COLO668 (cell line): ENCODE results near the gene PLXNA4.

Source experiments
- DNase-seq: peaks from one replicate; lab custom pipeline; 2025; ENCODE audit not compliant: unreplicated experiment; lab: John Stamatoyannopoulos, UW

PLXNA4 gene

DNA sequence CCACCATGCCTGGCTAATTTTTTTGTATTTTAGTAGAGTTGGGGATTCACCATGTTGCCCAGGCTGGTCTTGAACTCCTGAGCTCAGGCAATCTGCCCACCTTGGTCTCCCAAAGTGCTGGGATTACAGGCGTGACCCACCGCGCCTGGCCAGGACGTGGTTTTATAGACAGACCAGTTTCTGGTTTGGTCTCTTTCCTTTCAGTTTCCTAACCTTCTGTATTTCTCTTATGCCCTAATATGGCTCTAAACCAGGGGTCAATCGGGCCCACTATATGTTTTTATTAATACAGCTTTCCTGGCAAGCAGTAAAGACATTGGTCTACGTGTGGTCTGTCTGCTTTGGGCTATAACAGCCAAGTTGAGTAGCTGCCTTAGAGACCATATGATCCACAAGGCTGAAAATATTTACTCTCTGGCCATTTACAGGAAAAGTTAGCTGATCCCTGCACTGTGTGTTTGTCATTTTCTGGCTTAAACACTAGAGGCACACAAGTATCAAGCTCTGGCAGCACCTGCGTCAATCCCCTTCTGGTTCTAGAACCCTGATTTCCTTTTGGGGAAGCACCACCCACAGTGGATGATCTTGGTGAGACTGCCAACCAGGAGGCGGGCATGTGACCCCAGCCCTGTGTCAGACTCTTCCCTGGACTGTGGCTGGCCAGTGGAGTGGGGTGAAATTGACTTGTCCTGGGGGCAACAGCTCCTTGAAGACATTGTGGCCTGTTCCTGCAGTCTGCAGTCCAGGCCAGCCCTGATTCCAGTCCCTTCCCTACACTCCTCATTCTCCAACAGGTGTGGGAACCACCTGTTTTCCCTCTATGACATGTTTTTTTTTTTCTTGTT, 497.2 kb downstream of the PLXNA4 start:
- DNase-seq: no peak

DNA sequence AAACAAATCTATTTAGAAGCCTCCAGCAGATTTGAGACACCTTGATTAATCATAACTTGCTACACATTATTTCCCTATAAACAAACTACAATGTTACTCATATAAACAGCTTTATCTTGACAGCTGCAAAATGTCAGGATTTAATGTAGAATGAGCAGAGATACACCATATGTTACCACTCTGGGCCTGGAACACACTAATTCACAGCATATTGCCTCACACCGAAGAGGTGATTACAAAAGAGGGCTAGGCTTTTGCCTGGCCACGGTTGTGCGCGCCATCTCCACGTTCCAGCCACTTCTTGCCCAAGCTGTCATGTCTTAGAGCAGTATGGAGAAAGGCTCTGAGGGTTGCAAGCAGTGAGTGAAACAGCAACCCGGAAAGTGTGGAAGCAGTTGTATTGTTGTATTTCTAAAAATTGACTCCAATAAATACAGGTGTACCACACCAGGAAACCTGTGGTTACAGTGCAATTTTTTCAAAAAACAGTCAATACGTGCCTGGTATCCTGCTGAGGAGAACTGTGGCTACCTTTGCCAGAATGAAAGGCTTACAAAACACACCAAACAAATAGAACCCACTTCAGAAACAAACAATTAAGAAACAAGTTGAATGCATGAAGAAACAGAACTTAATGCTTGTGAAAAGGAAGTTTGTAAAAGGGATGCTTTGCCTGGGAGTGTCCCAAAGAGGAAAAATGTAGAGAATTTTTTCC, 498.1 kb downstream of the PLXNA4 start:
- no peak for DNase-seq

DNA sequence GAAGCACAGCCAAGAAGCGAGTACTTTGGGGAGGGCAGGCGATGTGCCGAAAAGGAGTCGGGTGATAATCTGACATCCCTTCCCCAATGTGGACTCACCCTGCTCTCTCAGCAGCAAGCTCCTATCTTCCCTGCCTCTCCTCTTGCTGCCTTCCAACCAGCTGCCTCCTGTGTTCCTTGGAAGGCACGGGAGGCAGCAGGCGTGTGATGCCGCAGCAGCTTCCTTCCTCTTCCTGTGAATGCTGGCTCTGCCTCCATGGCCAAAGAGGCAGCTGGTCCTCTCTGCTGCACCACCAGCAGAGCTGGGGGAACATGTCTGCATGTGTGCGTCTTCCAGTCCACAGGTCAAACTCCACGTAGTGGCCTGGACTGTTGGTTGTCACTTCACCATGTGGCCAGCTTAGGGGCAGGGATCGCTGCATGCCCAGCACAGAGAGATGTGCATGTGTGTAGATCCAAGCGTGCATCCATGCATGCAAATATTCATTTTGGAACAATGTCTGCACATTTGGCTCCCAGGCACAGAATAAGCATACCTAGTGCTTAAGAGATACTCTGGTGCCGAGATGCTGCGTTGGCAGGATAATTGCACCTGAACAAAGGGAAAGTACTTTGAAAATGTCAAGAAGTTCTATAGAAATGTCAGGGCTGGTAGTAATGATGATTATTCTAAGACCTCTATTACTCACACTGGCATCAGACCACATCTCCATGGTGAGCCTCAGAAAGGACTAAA, 499.8 kb downstream of the PLXNA4 start:
- DNase-seq: no peak

DNA sequence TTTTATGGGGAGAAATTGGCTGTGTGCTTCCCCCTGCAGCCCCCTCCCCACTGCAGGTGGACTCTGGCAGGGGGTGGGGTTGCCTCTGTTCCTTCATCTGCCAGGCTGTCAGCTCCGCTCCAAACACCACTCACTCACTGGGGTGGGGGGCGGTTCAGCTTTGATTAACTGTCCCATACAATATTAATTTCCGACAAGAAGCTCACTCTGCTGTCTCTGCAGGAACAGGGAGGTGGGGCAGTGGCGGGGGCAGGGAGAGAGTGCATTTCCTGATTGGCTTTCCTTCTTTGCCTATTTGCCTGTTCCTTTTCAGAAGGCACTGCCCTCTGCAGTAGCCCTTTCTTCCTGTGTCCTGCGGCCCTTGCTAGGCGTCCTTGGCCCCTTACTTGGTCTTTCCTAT, 500.8 kb downstream of the PLXNA4 start:
- no peak for DNase-seq

DNA sequence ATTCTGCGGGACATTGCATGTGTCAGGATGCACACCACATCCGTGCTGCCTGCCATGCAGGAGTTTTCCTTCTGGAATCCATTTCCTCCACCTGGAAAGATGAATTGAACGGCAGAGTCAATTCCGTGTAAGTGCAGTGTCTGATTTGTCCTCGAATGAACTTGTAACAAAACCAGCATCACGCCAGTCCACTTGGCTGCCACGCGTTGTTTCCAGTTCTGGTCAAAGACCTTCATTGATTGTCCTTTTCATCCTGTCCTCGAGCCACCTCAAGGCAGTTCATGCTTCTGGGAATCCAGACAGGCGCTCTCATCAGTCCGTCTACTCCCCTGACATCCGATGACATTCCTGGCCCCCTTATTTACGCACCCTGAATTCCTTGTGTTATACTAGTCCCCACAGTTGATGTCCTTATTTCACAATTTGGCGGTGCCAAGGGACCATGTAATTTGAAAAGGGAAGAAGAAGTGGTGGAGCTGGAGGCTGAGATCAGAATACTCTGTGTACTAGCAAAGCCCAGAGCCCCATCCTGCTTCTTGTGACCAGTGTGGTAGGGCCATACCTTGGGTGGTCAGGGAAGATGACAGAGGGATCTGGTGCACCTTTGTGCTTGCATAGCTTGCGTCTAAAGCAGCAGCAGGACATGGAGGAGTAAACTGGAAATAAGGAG, 502.2 kb downstream of the PLXNA4 start:
- DNase-seq: no peak
